Neural crest cell (in vitro differentiated cells): Measurements from ENCODE around the gene CUEDC1. TPM values are rescaled to one million over a fixed set of nuclear protein-coding genes. Genes with fewer than 3 reads are reported as not detected.
A peak's percentile ranks its signal among the peaks of the same experiment; 100 is the strongest.

Experiments
- DNase-seq: peaks from one replicate; pipeline ENCODE4 v3.0.0; 2021; ENCODE audit warnings: low read depth, mixed read lengths, low spot score
- H3K27ac Mint-ChIP-seq: one replicate; pipeline ENCODE4 v1.8.0; 2021; ENCODE audit warnings: mild to moderate bottlenecking, mixed read lengths; ENCODE audit not compliant: unreplicated experiment
- H3K27me3 Mint-ChIP-seq: 2 replicates; pipeline ENCODE4 v1.8.0; 2021; ENCODE audit warnings: low read depth, mild to moderate bottlenecking, mixed read lengths
- H3K36me3 Mint-ChIP-seq: 2 replicates; pipeline ENCODE4 v1.8.0; 2021; ENCODE audit warnings: low read depth, mild to moderate bottlenecking, mixed read lengths
- H3K4me1 Mint-ChIP-seq: 2 replicates; pipeline ENCODE4 v1.8.0; 2021; ENCODE audit warnings: mixed read lengths
- H3K4me3 Mint-ChIP-seq: one replicate; pipeline ENCODE4 v1.8.0; 2021; ENCODE audit warnings: mild to moderate bottlenecking, mixed read lengths
- H3K9me3 Mint-ChIP-seq: 2 replicates; pipeline ENCODE4 v1.8.0; 2021; ENCODE audit warnings: mixed read lengths
- CTCF ChIP-seq: fragments of 200-600 bp; sonication (generic); conservative IDR thresholded peaks from 2 replicates; pipeline ENCODE4 v1.5.0; 2021; ENCODE audit warnings: antibody characterized with exemption, mild to moderate bottlenecking
- total RNA-seq: library from RNA; stranded (reverse); gene quantifications from 2 replicates; pipeline ENCODE4 v1.2.1, GENCODE V29; 2021

CUEDC1 gene
- total RNA-seq, 1 donor from 2014 or later = 86.9 TPM

GRCh38 chr17:57834146-57834741, 121.0 kb downstream of the CUEDC1 start:
- peaks cover 4% of the 10 kb centered on the region for H3K36me3 Mint-ChIP-seq
- no peak for TF ChIP-seq CTCF
- H3K9me3 Mint-ChIP-seq = no peaks in the 10 kb centered on the region
- no peak overlapping the region for H3K4me3 Mint-ChIP-seq
- peaks cover 5% of the 10 kb centered on the region for H3K4me1 Mint-ChIP-seq
- no peak for DNase-seq
- no peaks in the 10 kb centered on the region for H3K27me3 Mint-ChIP-seq
- H3K27ac Mint-ChIP-seq = peak overlapping the region; percentile 15

DNA sequence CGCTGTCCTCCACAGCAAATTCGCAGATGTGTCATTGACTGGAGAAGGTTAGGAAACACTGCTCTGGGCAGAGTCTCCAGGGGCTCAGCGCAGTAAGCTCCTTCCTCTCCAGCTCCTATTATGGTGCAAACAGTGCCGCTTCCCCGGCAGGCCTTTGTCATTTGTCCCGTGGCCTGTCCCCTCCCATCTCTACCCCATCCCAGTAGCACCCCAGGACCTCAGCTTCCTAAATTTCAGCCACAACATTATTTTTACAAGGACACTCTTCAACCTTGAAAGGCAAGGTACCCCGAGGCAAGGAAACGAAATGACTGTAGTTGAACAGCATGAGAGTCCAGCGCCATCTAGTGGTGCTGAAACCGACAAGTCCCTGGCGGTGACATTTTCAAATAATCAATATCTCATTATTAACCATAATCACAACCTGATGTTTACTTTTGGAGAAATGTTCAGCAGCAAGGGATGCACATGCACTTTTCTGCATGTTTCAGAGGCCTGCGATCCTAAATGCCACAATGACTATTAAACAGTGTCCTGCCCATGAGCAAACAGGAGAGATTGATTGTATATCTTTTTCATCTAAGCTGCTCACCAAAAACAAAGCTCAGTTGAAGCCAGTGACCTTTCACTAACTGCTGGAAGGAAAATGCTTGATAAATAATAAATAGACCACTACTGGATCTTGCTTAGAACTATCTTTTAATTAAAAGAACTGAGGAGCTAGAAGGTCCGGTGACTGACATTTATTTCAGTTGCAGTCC, 121.9 kb downstream of the CUEDC1 start:
- peak; percentile 99 for TF ChIP-seq CTCF
- Mint-ChIP-seq H3K27me3 (no peaks in the 10 kb centered on the region), H3K36me3 (peaks cover 4% of the 10 kb centered on the region), H3K4me1 (peaks cover 5% of the 10 kb centered on the region), H3K27ac (no peak overlapping the region), H3K9me3 (no peaks in the 10 kb centered on the region), H3K4me3 (no peak overlapping the region)
- peak; percentile 73 for DNase-seq

GRCh38 chr17:57832314-57833178, 122.7 kb downstream of the CUEDC1 start:
- Mint-ChIP-seq H3K27me3 (no peaks in the 10 kb centered on the region), H3K9me3 (no peaks in the 10 kb centered on the region), H3K36me3 (peaks cover 4% of the 10 kb centered on the region), H3K27ac (no peak overlapping the region), H3K4me1 (peaks cover 5% of the 10 kb centered on the region), H3K4me3 (no peak overlapping the region)
- TF ChIP-seq CTCF = no peak
- no peak for DNase-seq

GRCh38 chr17:57830880-57831279, 124.3 kb downstream of the CUEDC1 start:
- DNase-seq = no peak
- no peak for TF ChIP-seq CTCF
- peaks cover 5% of the 10 kb centered on the region for H3K4me1 Mint-ChIP-seq
- H3K4me3 Mint-ChIP-seq = no peak overlapping the region
- no peaks in the 10 kb centered on the region for H3K36me3 Mint-ChIP-seq
- H3K27me3 Mint-ChIP-seq = no peaks in the 10 kb centered on the region
- no peaks in the 10 kb centered on the region for H3K9me3 Mint-ChIP-seq
- H3K27ac Mint-ChIP-seq = peak overlapping the region; percentile 8

DNA sequence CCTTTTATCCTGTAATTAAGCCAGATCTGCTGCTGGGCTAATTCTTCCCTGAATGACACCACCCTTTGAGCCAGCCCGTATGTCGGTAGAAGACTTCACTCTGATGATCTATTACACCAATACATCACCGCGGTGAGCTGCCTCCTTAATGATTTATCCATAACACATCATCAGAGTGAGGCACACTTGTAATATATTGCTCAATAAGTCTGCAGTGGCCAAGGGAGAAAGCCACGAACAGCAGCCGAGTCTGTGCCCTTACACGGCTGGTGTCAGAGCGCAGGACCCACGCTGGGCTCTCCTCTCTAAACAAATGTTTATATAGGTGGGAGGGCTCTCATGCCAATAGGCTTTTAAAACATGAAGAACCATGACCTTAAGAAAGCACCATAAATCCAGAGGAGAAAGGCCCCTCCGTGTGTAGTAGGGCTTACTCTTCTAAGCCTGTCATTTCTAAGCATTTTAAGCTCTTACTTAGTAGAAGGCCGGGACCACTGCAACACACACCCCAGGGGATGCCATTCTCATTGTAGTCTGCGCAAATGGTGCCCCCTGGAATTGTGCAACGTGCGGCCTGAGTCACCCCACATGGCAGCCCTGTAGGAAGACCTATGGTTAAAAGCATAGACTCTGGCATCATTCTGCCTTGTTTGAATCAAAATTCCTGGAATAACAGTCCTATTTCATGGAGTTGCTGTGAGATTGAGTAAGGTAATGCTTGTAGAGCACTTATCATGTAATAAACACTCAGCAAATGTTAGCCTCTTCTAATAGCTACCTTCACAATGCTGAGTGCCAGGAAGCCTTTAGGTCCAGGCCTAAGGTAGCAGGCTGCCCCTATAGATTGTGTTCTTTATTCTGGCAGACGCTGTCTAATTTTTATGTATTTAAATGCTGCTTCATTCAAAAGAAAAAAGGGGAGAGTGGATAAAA, 131.5 kb downstream of the CUEDC1 start:
- no peak for TF ChIP-seq CTCF
- Mint-ChIP-seq H3K4me1 (peaks cover 12% of the 10 kb centered on the region), H3K27me3 (no peaks in the 10 kb centered on the region), H3K27ac (no peak overlapping the region), H3K36me3 (no peaks in the 10 kb centered on the region), H3K9me3 (no peaks in the 10 kb centered on the region), H3K4me3 (no peak overlapping the region)
- DNase-seq = no peak
